HG03039 (cell line): Measurements from ENCODE around the gene SAMD14.

Source experiments
- ATAC-seq: cut with Tn5 transposase; IDR thresholded peaks from one replicate; pipeline ENCODE4 v1.9.1; 2021; ENCODE audit warnings: mild to moderate bottlenecking, moderate library complexity; ENCODE audit not compliant: unreplicated experiment

The SAMD14 gene

GRCh38 chr17:50148226-50149090 is 18.5 kb upstream of the SAMD14 start:
- ATAC-seq: no peak

GRCh38 chr17:50147841-50148225 is 17.9 kb upstream of the SAMD14 start:
- no peak for ATAC-seq

- ATAC-seq: no peak
These were observed 17.1 kb upstream of the SAMD14 start for GRCh38 chr17:50146927-50147665.

- no peak for ATAC-seq
These were observed 16.4 kb upstream of the SAMD14 start for GRCh38 chr17:50146230-50146926.

- ATAC-seq: no peak
These were observed 15.7 kb upstream of the SAMD14 start for GRCh38 chr17:50145532-50146229.

- ATAC-seq: no peak
These were observed 15.0 kb upstream of the SAMD14 start for GRCh38 chr17:50144845-50145531.

GRCh38 chr17:50144355-50144754 is 14.4 kb upstream of the SAMD14 start:
- no peak for ATAC-seq

- no peak for ATAC-seq
These were observed 13.7 kb upstream of the SAMD14 start for GRCh38 chr17:50143461-50144176.

GRCh38 chr17:50141745-50142110 is 11.8 kb upstream of the SAMD14 start:
- no peak for ATAC-seq

- no peak for ATAC-seq
These were observed 11.2 kb upstream of the SAMD14 start for GRCh38 chr17:50141026-50141744.

GRCh38 chr17:50139950-50140885 is 10.3 kb upstream of the SAMD14 start:
- no peak for ATAC-seq

GRCh38 chr17:50139185-50139783 is 9.3 kb upstream of the SAMD14 start:
- no peak for ATAC-seq

GRCh38 chr17:50137042-50137441 is 7.1 kb upstream of the SAMD14 start:
- no peak for ATAC-seq

- ATAC-seq: no peak
These were observed 6.2 kb upstream of the SAMD14 start for GRCh38 chr17:50136096-50136687.

GRCh38 chr17:50135316-50136095 is 5.5 kb upstream of the SAMD14 start:
- ATAC-seq: no peak
